Naive B cell (primary cell): ENCODE results near the gene CPEB2. TPM values are rescaled to one million over a fixed set of nuclear protein-coding genes. Genes with fewer than 3 reads are reported as not detected.
"Not testable (repeated sequence)": the region's sequence is repeated elsewhere in the genome, so short reads cannot be mapped to it uniquely, and the experiment has no call there.

ENCODE experiments used
- ATAC-seq, 2 donors: fragments of 150-1000 bp; cut with Tn5 transposase; 2 replicates each; pipeline ENCODE4 v1.10.0; 2021; ENCODE audit warnings: low read depth in 2 of 2, mild to moderate bottlenecking in 2 of 2, moderate library complexity in 2 of 2
- DNase-seq: peaks from one replicate; pipeline ENCODE4 v3.0.0; 2022
- H3K27ac Mint-ChIP-seq, 6 donors: one replicate each; pipeline ENCODE4 v1.8.0; 2020 to 2022; ENCODE audit warnings: mild to moderate bottlenecking in 6 of 6, mixed read lengths in 6 of 6, moderate library complexity in 5 of 6, inconsistent platforms in 2 of 6
- H3K27me3 Mint-ChIP-seq, 3 donors: one replicate each; pipeline ENCODE4 v1.8.0; 2021 to 2022; ENCODE audit warnings: mixed read lengths in 3 of 3, mild to moderate bottlenecking in 1 of 3
- H3K36me3 Mint-ChIP-seq, 2 donors: one replicate each; pipeline ENCODE4 v1.8.0; 2020 to 2022; ENCODE audit warnings: mixed read lengths in 2 of 2, inconsistent platforms in 1 of 2, mild to moderate bottlenecking in 1 of 2
- H3K4me1 Mint-ChIP-seq, 3 donors: one replicate each; pipeline ENCODE4 v1.8.0; 2020 to 2022; ENCODE audit warnings: mixed read lengths in 3 of 3, inconsistent platforms in 1 of 3, mild to moderate bottlenecking in 1 of 3, moderate library complexity in 1 of 3
- H3K4me3 Mint-ChIP-seq, 8 donors: one replicate each; pipeline ENCODE4 v1.8.0; 2020 to 2022; ENCODE audit warnings: mild to moderate bottlenecking in 8 of 8, mixed read lengths in 8 of 8, moderate library complexity in 8 of 8, inconsistent platforms in 2 of 8
- H3K9me3 Mint-ChIP-seq, 7 donors: one replicate each; pipeline ENCODE4 v1.8.0; 2020 to 2022; ENCODE audit warnings: mixed read lengths in 7 of 7, mild to moderate bottlenecking in 5 of 7, inconsistent platforms in 2 of 7, moderate library complexity in 1 of 7
- polyA plus RNA-seq, 6 donors: library from polyadenylated mRNA; unstranded; fragments of 300-500 nt; fragmentation: Illumina TruSeq; gene quantifications; one replicate each; pipeline ENCODE4 v1.2.3, GENCODE V29; 2021; ENCODE audit warnings: low read depth in 6 of 6

The CPEB2 gene
- polyA plus RNA-seq, 6 donors from 2014 or later: 1.2 to 2.9 (median 2.3) TPM; not detected in 1

- H3K4me1 Mint-ChIP-seq, H3K4me3 Mint-ChIP-seq, DNase-seq, ATAC-seq, H3K36me3 Mint-ChIP-seq, H3K27ac Mint-ChIP-seq, H3K27me3 Mint-ChIP-seq: not testable (repeated sequence)
- peaks cover 1 to 21% (median 6%) of the 10 kb centered on the region in 7 donors for H3K9me3 Mint-ChIP-seq
Observed at GRCh38 chr4:15085762-15086161, 83.5 kb downstream of the CPEB2 start.

GRCh38 chr4:15086259-15086658 is 84.0 kb downstream of the CPEB2 start:
- H3K4me1 Mint-ChIP-seq, ATAC-seq, DNase-seq, H3K4me3 Mint-ChIP-seq, H3K36me3 Mint-ChIP-seq, H3K27me3 Mint-ChIP-seq, H3K27ac Mint-ChIP-seq: not testable (repeated sequence)
- H3K9me3 Mint-ChIP-seq: peaks cover 1 to 21% (median 6%) of the 10 kb centered on the region in 7 donors

GRCh38 chr4:15088394-15089035 is 86.2 kb downstream of the CPEB2 start:
- H3K27me3 Mint-ChIP-seq: peaks cover 0 to 10% (median 3%) of the 10 kb centered on the region in 3 donors
- DNase-seq (no peak), ATAC-seq (no peak)
- H3K4me1 Mint-ChIP-seq: no peaks in the 10 kb centered on the region
- peaks cover 0 to 5% of the 10 kb centered on the region in 2 donors for H3K36me3 Mint-ChIP-seq
- peaks cover 0 to 21% (median 6%) of the 10 kb centered on the region in 7 donors for H3K9me3 Mint-ChIP-seq
- no peak overlapping the region for H3K4me3 Mint-ChIP-seq
- no peak overlapping the region for H3K27ac Mint-ChIP-seq

GRCh38 chr4:15089979-15090378 is 87.7 kb downstream of the CPEB2 start:
- Mint-ChIP-seq H3K27ac (no peak overlapping the region), H3K4me3 (no peak overlapping the region), H3K27me3 (peaks cover 0 to 10% (median 3%) of the 10 kb centered on the region in 3 donors), H3K36me3 (peaks cover 0 to 5% of the 10 kb centered on the region in 2 donors), H3K4me1 (no peaks in the 10 kb centered on the region), H3K9me3 (peaks cover 0 to 19% (median 6%) of the 10 kb centered on the region in 7 donors)
- no peak for DNase-seq
- ATAC-seq: no peak

GRCh38 chr4:15100380-15100779 is 98.1 kb downstream of the CPEB2 start:
- H3K4me3 Mint-ChIP-seq: no peak overlapping the region
- H3K9me3 Mint-ChIP-seq: peaks cover 0 to 18% (median 7%) of the 10 kb centered on the region in 7 donors
- H3K27ac Mint-ChIP-seq: peak overlapping the region in 1 of 6 donors; percentile 68
- peaks cover 0 to 13% (median 8%) of the 10 kb centered on the region in 3 donors for H3K27me3 Mint-ChIP-seq
- H3K36me3 Mint-ChIP-seq: peaks cover 0 to 7% of the 10 kb centered on the region in 2 donors
- DNase-seq (no peak), ATAC-seq (no peak)
- no peaks in the 10 kb centered on the region for H3K4me1 Mint-ChIP-seq

GRCh38 chr4:15100994-15101695 is 98.9 kb downstream of the CPEB2 start:
- H3K27me3 Mint-ChIP-seq: peaks cover 0 to 13% (median 8%) of the 10 kb centered on the region in 3 donors
- ATAC-seq (no peak), DNase-seq (no peak)
- H3K4me1 Mint-ChIP-seq: no peaks in the 10 kb centered on the region
- no peak overlapping the region for H3K4me3 Mint-ChIP-seq
- peaks cover 0 to 18% (median 7%) of the 10 kb centered on the region in 7 donors for H3K9me3 Mint-ChIP-seq
- H3K27ac Mint-ChIP-seq: no peak overlapping the region
- peaks cover 0 to 7% of the 10 kb centered on the region in 2 donors for H3K36me3 Mint-ChIP-seq

GRCh38 chr4:15104825-15105224 is 102.5 kb downstream of the CPEB2 start:
- ATAC-seq: no peak
- no peaks in the 10 kb centered on the region for H3K4me1 Mint-ChIP-seq
- no peak for DNase-seq
- peaks cover 0 to 6% (median 0%) of the 10 kb centered on the region in 3 donors for H3K27me3 Mint-ChIP-seq
- H3K36me3 Mint-ChIP-seq: no peaks in the 10 kb centered on the region
- peaks cover 0 to 9% (median 5%) of the 10 kb centered on the region in 7 donors for H3K9me3 Mint-ChIP-seq
- no peak overlapping the region for H3K27ac Mint-ChIP-seq
- H3K4me3 Mint-ChIP-seq: no peak overlapping the region

- Mint-ChIP-seq H3K36me3 (no peaks in the 10 kb centered on the region), H3K9me3 (peaks cover 0 to 9% (median 3%) of the 10 kb centered on the region in 7 donors), H3K4me1 (no peaks in the 10 kb centered on the region), H3K4me3 (no peak overlapping the region), H3K27me3 (peaks cover 0 to 1% (median 0%) of the 10 kb centered on the region in 3 donors), H3K27ac (no peak overlapping the region)
- ATAC-seq (no peak), DNase-seq (no peak)
Observed at GRCh38 chr4:15106399-15106798, 104.1 kb downstream of the CPEB2 start.

GRCh38 chr4:15109600-15109999 is 107.3 kb downstream of the CPEB2 start:
- H3K27ac Mint-ChIP-seq: no peak overlapping the region
- H3K27me3 Mint-ChIP-seq: no peaks in the 10 kb centered on the region
- no peak overlapping the region for H3K4me3 Mint-ChIP-seq
- no peaks in the 10 kb centered on the region for H3K36me3 Mint-ChIP-seq
- peaks cover 0 to 2% (median 0%) of the 10 kb centered on the region in 7 donors for H3K9me3 Mint-ChIP-seq
- ATAC-seq (no peak), DNase-seq (no peak)
- H3K4me1 Mint-ChIP-seq: no peaks in the 10 kb centered on the region

GRCh38 chr4:15110120-15110571 is 107.9 kb downstream of the CPEB2 start:
- peaks cover 0 to 3% (median 0%) of the 10 kb centered on the region in 3 donors for H3K27me3 Mint-ChIP-seq
- no peak for ATAC-seq
- H3K4me3 Mint-ChIP-seq: no peak overlapping the region
- no peaks in the 10 kb centered on the region for H3K36me3 Mint-ChIP-seq
- no peaks in the 10 kb centered on the region for H3K4me1 Mint-ChIP-seq
- H3K9me3 Mint-ChIP-seq: peaks cover 0 to 4% (median 0%) of the 10 kb centered on the region in 7 donors
- H3K27ac Mint-ChIP-seq: no peak overlapping the region
- DNase-seq: no peak

- H3K36me3 Mint-ChIP-seq: peaks cover 5 to 9% of the 10 kb centered on the region in 2 donors
- H3K9me3 Mint-ChIP-seq: peaks cover 11 to 38% (median 23%) of the 10 kb centered on the region in 7 donors
- ATAC-seq (no peak), DNase-seq (no peak)
- H3K4me3 Mint-ChIP-seq: no peak overlapping the region
- peaks cover 9 to 21% (median 13%) of the 10 kb centered on the region in 3 donors for H3K27me3 Mint-ChIP-seq
- no peaks in the 10 kb centered on the region for H3K4me1 Mint-ChIP-seq
- no peak overlapping the region for H3K27ac Mint-ChIP-seq
Observed at GRCh38 chr4:15116509-15117079, 114.3 kb downstream of the CPEB2 start.

- Mint-ChIP-seq H3K27ac (no peak overlapping the region), H3K36me3 (peaks cover 5 to 17% of the 10 kb centered on the region in 2 donors), H3K4me3 (no peak overlapping the region), H3K4me1 (no peaks in the 10 kb centered on the region), H3K27me3 (peaks cover 9 to 21% (median 13%) of the 10 kb centered on the region in 3 donors), H3K9me3 (peaks cover 11 to 42% (median 31%) of the 10 kb centered on the region in 7 donors)
- DNase-seq (no peak), ATAC-seq (no peak)
Observed at GRCh38 chr4:15117270-15117946, 115.1 kb downstream of the CPEB2 start.

- no peak for ATAC-seq
- H3K4me3 Mint-ChIP-seq: no peak overlapping the region
- no peak overlapping the region for H3K27ac Mint-ChIP-seq
- peaks cover 5 to 17% of the 10 kb centered on the region in 2 donors for H3K36me3 Mint-ChIP-seq
- H3K9me3 Mint-ChIP-seq: peaks cover 11 to 46% (median 32%) of the 10 kb centered on the region in 7 donors
- H3K4me1 Mint-ChIP-seq: no peaks in the 10 kb centered on the region
- no peak for DNase-seq
- H3K27me3 Mint-ChIP-seq: peaks cover 9 to 21% (median 13%) of the 10 kb centered on the region in 3 donors
Observed at GRCh38 chr4:15118292-15118691, 116.0 kb downstream of the CPEB2 start.
